GM12878 (cell line): ENCODE results near the gene ARHGAP27. TPM values are rescaled to one million over a fixed set of nuclear protein-coding genes. Genes with fewer than 3 reads are reported as not detected.

Experiments
- ATAC-seq: fragments of 200-7000 bp; cut with Tn5 transposase; 3 replicates; pipeline ENCODE4 v1.9.1; 2020; ENCODE audit warnings: mild to moderate bottlenecking, moderate library complexity
- BruUV-seq: library from RNA; stranded (reverse); fragments of 400-500 nt; replicated peaks from 2 replicates; lab custom pipeline; 2021; lab: Mats Ljungman, UMichigan
- CTCF ChIA-PET: fragments of 300-600 bp; sonication (Branson Sonifier 250); formaldehyde crosslinking; extraction: SDS; loops from one replicate; lab custom pipeline; 2021; ENCODE audit warnings: inconsistent platforms; lab: Yijun Ruan, JAX
- POLR2A ChIA-PET: fragments of 350-600 bp; formaldehyde crosslinking; extraction: SDS; loops from one replicate; lab custom pipeline; 2021; ENCODE audit warnings: inconsistent platforms; lab: Charles Lee
- RAD21 ChIA-PET: fragments of 300-600 bp; sonication (Branson Sonifier 250); formaldehyde crosslinking; loops from one replicate; lab custom pipeline; 2023; ENCODE audit warnings: antibody characterized with exemption; ENCODE audit not compliant: unreplicated experiment; lab: Charles Lee
- SMC1A ChIA-PET: fragments of 300-600 bp; sonication (Branson Sonifier 250); formaldehyde crosslinking; loops from one replicate; lab custom pipeline; 2023; ENCODE audit not compliant: unreplicated experiment, uncharacterized antibody; lab: Charles Lee
- DNase-seq: peaks from one replicate; pipeline ENCODE4 v3.0.0-alpha.2; 2011; ENCODE audit warnings: low read depth, low spot score
- FAIRE-seq: peaks from 3 replicates; lab custom pipeline; 2011; peaks lifted over from hg19 to GRCh38; lab: Jason Lieb, UNC
- H2AFZ ChIP-seq: 2 replicates; pipeline ENCODE4 v1.6.0; 2011; ENCODE audit warnings: low read depth, low read length, control low read depth; ENCODE audit not compliant: control insufficient read depth
- H3K27ac ChIP-seq: 2 replicates; pipeline ENCODE4 v1.5.1; 2011; ENCODE audit warnings: control low read depth; ENCODE audit not compliant: control insufficient read depth, insufficient read depth
- H3K27me3 ChIP-seq, 2 experiments: replicated peaks in 1 of 2; 2 replicates each; pipeline versions ENCODE4 v1.6.0 to v1.6.1; 2011; ENCODE audit warnings: low read length in 1 of 2; ENCODE audit not compliant: control insufficient read depth in 2 of 2, insufficient read depth in 2 of 2
- H3K36me3 ChIP-seq, 2 experiments: 2 replicates each; pipeline ENCODE4 v1.5.1; 2011; ENCODE audit warnings: low read length in 1 of 2; ENCODE audit not compliant: control insufficient read depth in 2 of 2, insufficient read depth in 2 of 2
- H3K4me1 ChIP-seq: 2 replicates; pipeline ENCODE4 v1.6.1; 2011; ENCODE audit warnings: mild to moderate bottlenecking, low read length, moderate library complexity, mixed read lengths; ENCODE audit not compliant: control insufficient read depth, insufficient read depth
- H3K4me2 ChIP-seq: 2 replicates; pipeline ENCODE4 v1.6.0; 2011; ENCODE audit warnings: control low read depth; ENCODE audit not compliant: control insufficient read depth, insufficient read depth
- H3K4me3 ChIP-seq: fragments of 200-600 bp; sonication (generic); 2 replicates; pipeline ENCODE4 v1.5.1; 2016
- H3K79me2 ChIP-seq: 2 replicates; pipeline ENCODE4 v1.6.0; 2011; ENCODE audit warnings: low read length; ENCODE audit not compliant: control insufficient read depth, insufficient read depth
- H3K9ac ChIP-seq: 2 replicates; pipeline ENCODE4 v1.8.0; 2011; ENCODE audit warnings: low read length, control low read depth, mixed read lengths; ENCODE audit not compliant: control insufficient read depth, insufficient read depth
- H3K9me3 ChIP-seq: replicated peaks from 3 replicates; pipeline ENCODE4 v1.5.1; 2011; ENCODE audit warnings: mild to moderate bottlenecking, low read length; ENCODE audit not compliant: control insufficient read depth, insufficient read depth
- H4K20me1 ChIP-seq: 2 replicates; pipeline ENCODE4 v1.6.0; 2011; ENCODE audit not compliant: control insufficient read depth, insufficient read depth
- EED ChIP-seq: sonication (generic); IDR thresholded peaks from 2 replicates; pipeline ENCODE4 v1.6.1; 2016; ENCODE audit warnings: antibody characterized with exemption, low read depth
- MXI1 ChIP-seq: fragments of 150-350 bp; IDR thresholded peaks from 2 replicates; pipeline ENCODE4 v1.6.1; 2011; ENCODE audit warnings: low read depth, mild to moderate bottlenecking, inconsistent platforms, low read length, improper control_type of control experiment
- SIN3A ChIP-seq: IDR thresholded peaks from 2 replicates; pipeline ENCODE4 v1.6.1; 2012; ENCODE audit warnings: low read depth, low read length, improper control_type of control experiment
- WGBS: methylation state at CpG from one replicate; pipeline ENCODE4 v1.1.6; 2016; ENCODE audit warnings: low lambda C conversion rate; ENCODE audit not compliant: insufficient replicate concordance, insufficient coverage; ENCODE audit errors: missing lambda C conversion rate; 5-methylcytosine and 5-hydroxymethylcytosine counted together
- in situ Hi-C: fragments of 300-500 bp; cut with MboI; formaldehyde crosslinking; loops from 9 replicates; pipeline ENCODE4 v1.14.3; 2018; ENCODE audit warnings: mixed read lengths
- intact Hi-C: fragments of 100-400 bp; cut with micrococcal nuclease; formaldehyde crosslinking; loops from one replicate; pipeline ENCODE4 v1.14.2; 2022; ENCODE audit not compliant: unreplicated experiment
- polyA plus RNA-seq, 11 experiments: library from polyadenylated mRNA; depleted of rRNA in 4 of 11; unstranded in 6 of 11; stranded (reverse) in 5 of 11; fragments of >200 nt; fragmentation: Nextera tagmentation in 4 of 11; fragmentation: Illumina TruSeq in 1 of 11; extraction: Ambion mirVana in 4 of 11; extraction: Trizol in 1 of 11; gene quantifications; 1 replicate in 1 of 11; 2 replicates in 10 of 11; pipeline versions ENCODE4 v1.2.1 to v1.2.3, GENCODE V29; 2011 to 2016; ENCODE audit warnings: inconsistent platforms in 2 of 11, missing spikeins in 2 of 11, low read depth in 1 of 11
- total RNA-seq, 4 experiments: library from RNA; depleted of rRNA in 3 of 4; stranded (reverse); fragments of >200 nt in 3 of 4; fragmentation: Illumina TruSeq in 1 of 4; extraction: Trizol in 1 of 4; gene quantifications; 2 replicates each; pipeline versions ENCODE4 v1.2.1 to v1.2.3, GENCODE V29; 2013 to 2021

ARHGAP27 gene
- total and polyA plus RNA-seq, 10 of the 15 experiments (the other 5 are each of a cell fraction or from before 2014, with no cell fraction given), result 0.64 to 45.7 (median 17.7) TPM

DNA sequence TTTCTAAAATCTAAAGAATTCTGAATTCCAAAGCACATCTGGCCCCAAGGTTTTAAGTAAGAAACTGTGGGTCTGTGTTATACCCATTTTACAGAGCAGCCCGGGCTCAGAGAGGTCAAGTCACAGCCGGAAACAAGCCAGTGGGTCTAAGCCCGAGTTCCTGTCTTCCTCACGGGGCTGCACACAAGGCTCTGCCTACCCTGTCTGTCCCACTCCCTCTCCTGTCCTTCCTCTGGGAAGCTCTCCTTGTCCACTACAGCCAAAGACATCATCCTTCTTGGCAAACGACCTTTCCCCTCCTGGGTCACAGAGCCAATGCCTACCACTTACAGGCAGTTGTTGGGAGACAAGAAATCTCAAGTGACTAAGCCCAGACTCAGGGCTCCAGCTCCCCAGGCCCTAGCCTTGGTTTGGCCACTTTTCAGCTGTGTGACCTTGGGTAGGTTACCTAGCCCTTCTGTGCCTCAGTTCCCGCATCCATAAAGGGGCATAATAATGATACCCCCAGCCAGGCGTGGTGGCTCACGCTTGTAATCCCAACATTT, 60.3 kb downstream of the ARHGAP27 start:
- no TSS peak for BruUV-seq
- intact Hi-C loops, result loop anchor here (2.0 kb wide), 2 partner anchors 16 to 56 kb away; partner anchors contain the start of gene MAP3K14
- DNase-seq, result no peak
- Histone ChIP-seq H3K4me3 (no peak overlapping the region), H3K9me3 (no peaks in the 10 kb centered on the region), H3K4me1 (peaks cover 33% of the 10 kb centered on the region), H3K36me3 (no peaks in the 10 kb centered on the region)
- ChIA-PET CTCF (interaction anchor here (0.8 to 5.7 kb wide), 6 partner anchors 13 to 95 kb away, joined by 3 to 34 read pairs (median 6); no protein-coding TSS in a partner anchor), RAD21 (interaction anchor here (1.0 to 3.1 kb wide), 9 partner anchors 11 to 95 kb away, joined by 3 to 19 read pairs (median 9); partner anchors contain the start of gene MAP3K14)
- no peak for FAIRE-seq
- no peak for TF ChIP-seq MXI1
- TF ChIP-seq, all 136 proteins: peak for 0
- H3K27me3 ChIP-seq, result no peaks in the 10 kb centered on the region
- H4K20me1 ChIP-seq, result no peaks in the 10 kb centered on the region
- ChIA-PET SMC1A (interaction anchor here (0.6 to 6.9 kb wide), 12 partner anchors 11 to 218 kb away, joined by 3 to 47 read pairs (median 7); partner anchors contain the start of gene MAP3K14), POLR2A (interaction anchor here (0.5 to 2.9 kb wide), 10 partner anchors 14 to 1616 kb away, joined by 3 to 12 read pairs (median 5); partner anchors contain the start of gene MAP3K14)
- H3K4me2 ChIP-seq, result no peak overlapping the region; the same call in 1 of the 2 replicates
- H2AFZ ChIP-seq, result 0 out of 2 replicates have a peak overlapping the region, but pooled peaks have one; percentile 63
- no peak overlapping the region for H3K9ac ChIP-seq
- in situ Hi-C loops, result no loop called here
- 83% methylated on average over 8 of the region's 8 CpGs for WGBS
- H3K27ac ChIP-seq, result peak overlapping the region; percentile 17; the same call in 1 of the 2 replicates
- no peak for ATAC-seq
- H3K79me2 ChIP-seq, result no peaks in the 10 kb centered on the region

DNA sequence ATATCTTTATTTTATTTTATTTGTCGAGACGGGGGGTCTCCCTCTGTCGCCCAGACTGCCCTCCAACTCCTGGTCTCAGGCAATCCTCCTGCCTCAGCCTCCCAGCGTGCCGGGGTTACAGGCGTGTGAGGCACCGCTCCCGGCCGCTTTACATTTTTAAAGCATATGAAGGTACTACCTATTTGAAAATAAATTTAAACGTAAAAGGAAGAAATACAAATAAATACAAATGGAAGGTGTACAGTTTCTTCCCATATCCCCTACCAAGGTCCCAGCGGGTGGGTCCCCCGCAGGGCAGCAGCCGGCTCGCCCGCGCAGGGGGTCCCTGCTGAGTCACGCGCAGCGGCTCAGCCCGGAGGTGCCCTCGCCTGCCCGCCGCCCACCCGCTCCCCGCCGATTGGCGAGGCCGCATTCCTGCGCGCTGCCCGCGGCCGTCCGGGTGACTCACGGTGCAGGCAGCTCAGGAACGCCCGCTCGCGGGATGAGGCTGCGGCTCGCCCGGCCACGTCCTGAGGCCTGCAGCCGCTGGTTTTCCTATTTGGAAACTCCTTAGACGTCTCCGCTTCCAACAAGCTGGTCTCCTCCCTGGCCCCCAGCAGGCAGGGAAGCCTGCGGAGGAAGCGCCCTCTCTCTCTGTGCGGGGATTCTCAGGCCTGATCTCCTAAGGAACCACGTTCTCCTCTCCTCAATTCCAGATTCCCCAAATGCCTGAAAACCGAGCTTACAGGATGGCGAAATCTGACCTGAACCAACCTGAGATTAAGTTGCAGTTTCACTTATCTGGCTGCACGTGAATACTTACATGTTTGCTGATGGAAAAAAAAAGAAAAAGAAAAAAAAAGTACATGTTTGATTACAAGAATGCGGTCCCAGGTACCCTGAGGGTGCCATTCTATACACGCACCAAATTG, 61.0 kb downstream of the ARHGAP27 start:
- no peaks in the 10 kb centered on the region for H4K20me1 ChIP-seq
- WGBS, result 73% methylated on average over 55 of the region's 55 CpGs
- no peak overlapping the region for H3K4me3 ChIP-seq
- H3K9ac ChIP-seq, result peak overlapping the region; percentile 38
- ChIA-PET CTCF (interaction anchor here (0.8 to 2.9 kb wide), 3 partner anchors 13 to 94 kb away, joined by 3 to 14 read pairs (median 6); no protein-coding TSS in a partner anchor), POLR2A (interaction anchor here (0.8 to 2.9 kb wide), 5 partner anchors 14 to 55 kb away, joined by 3 to 11 read pairs (median 6); partner anchors contain the start of gene MAP3K14), RAD21 (interaction anchor here (1.0 to 3.1 kb wide), 4 partner anchors 11 to 60 kb away, joined by 3 to 19 read pairs (median 10); partner anchors contain the start of gene MAP3K14), SMC1A (interaction anchor here (0.6 to 6.9 kb wide), 10 partner anchors 11 to 217 kb away, joined by 3 to 47 read pairs (median 9); no protein-coding TSS in a partner anchor)
- peak overlapping the region; percentile 62 for H3K4me2 ChIP-seq
- 0 out of 2 replicates have a peak overlapping the region, but pooled peaks have one; percentile 17 for H3K27ac ChIP-seq
- H3K36me3 ChIP-seq, result no peaks in the 10 kb centered on the region
- BruUV-seq, result no TSS peak
- H3K4me1 ChIP-seq, result peaks cover 33% of the 10 kb centered on the region
- H3K9me3 ChIP-seq, result no peaks in the 10 kb centered on the region
- in situ Hi-C loops, result no loop called here
- H3K27me3 ChIP-seq, result no peaks in the 10 kb centered on the region
- H3K79me2 ChIP-seq, result no peaks in the 10 kb centered on the region
- TF ChIP-seq SIN3A (no peak), EED (peak; percentile 24; the same call in 1 of the 2 replicates)
- H2AFZ ChIP-seq, result peak overlapping the region; percentile 63
- FAIRE-seq, result no peak
- DNase-seq, result no peak
- ATAC-seq, result no peak
- intact Hi-C loops, result loop anchor here (2.0 kb wide), 2 partner anchors 15 to 55 kb away; partner anchors contain the start of gene MAP3K14
